BLaER1 treated with 17β-estradiol and CSF1 and Interleukin-3, amounts not matched to agents 10 nM and 100 nM (cell line): ENCODE results near the gene NFIX.

Experiments
- H3K27ac ChIP-seq, 11 experiments: shearing (Covaris generic); formaldehyde crosslinking; 2 replicates each; pipeline ENCODE4 v1.8.1; 2022
- H3K27me3 ChIP-seq, 11 experiments: shearing (Covaris generic); formaldehyde crosslinking; 2 replicates each; pipeline ENCODE4 v1.8.1; 2022
- H3K36me3 ChIP-seq, 11 experiments: shearing (Covaris generic); formaldehyde crosslinking; 2 replicates each; pipeline ENCODE4 v1.8.1; 2022
- H3K4me1 ChIP-seq, 10 experiments: shearing (Covaris generic); formaldehyde crosslinking; 2 replicates each; pipeline ENCODE4 v1.8.1; 2022
- H3K4me2 ChIP-seq, 11 experiments: shearing (Covaris generic); formaldehyde crosslinking; 2 replicates each; pipeline ENCODE4 v1.8.1; 2022
- H3K4me3 ChIP-seq, 10 experiments: shearing (Covaris generic); formaldehyde crosslinking; 2 replicates each; pipeline ENCODE4 v1.8.1; 2022
- H3K9ac ChIP-seq, 11 experiments: shearing (Covaris generic); formaldehyde crosslinking; 2 replicates each; pipeline ENCODE4 v1.8.1; 2022
- H3K9me3 ChIP-seq, 11 experiments: shearing (Covaris generic); formaldehyde crosslinking; replicated peaks in 1 of 11; 2 replicates each; pipeline ENCODE4 v1.8.1; 2022
- H4K20me1 ChIP-seq, 11 experiments: shearing (Covaris generic); formaldehyde crosslinking; 2 replicates each; pipeline ENCODE4 v1.8.1; 2022
- Cebpa-rat ChIP-seq, 11 experiments: shearing (Covaris generic); IDR thresholded peaks; 2 replicates each; pipeline ENCODE4 v1.8.1; 2022

Gene NFIX

GRCh38 chr19:13010992-13011652 is 15.8 kb downstream of the NFIX start:
- Histone ChIP-seq H3K4me3 (no peak overlapping the region), H3K27ac (no peak overlapping the region), H3K4me2 (peak overlapping the region in 8 of 11 experiments; percentile 55 to 93 (median 82); a peak in 14 of 22 replicates), H3K9ac (no peak overlapping the region), H3K9me3 (no peaks in the 10 kb centered on the region), H3K4me1 (peaks cover 44 to 80% (median 77%) of the 10 kb centered on the region in 10 experiments), H3K27me3 (peaks cover 80 to 85% (median 83%) of the 10 kb centered on the region in 11 experiments), H4K20me1 (peaks cover 3 to 99% (median 93%) of the 10 kb centered on the region in 11 experiments; a peak in 21 of 22 replicates), H3K36me3 (peaks cover 0 to 5% (median 0%) of the 10 kb centered on the region in 11 experiments; a peak in 2 of 22 replicates)
- TF ChIP-seq Cebpa-rat (IDR thresholded peaks at IDR 0.05) = no peak

DNA sequence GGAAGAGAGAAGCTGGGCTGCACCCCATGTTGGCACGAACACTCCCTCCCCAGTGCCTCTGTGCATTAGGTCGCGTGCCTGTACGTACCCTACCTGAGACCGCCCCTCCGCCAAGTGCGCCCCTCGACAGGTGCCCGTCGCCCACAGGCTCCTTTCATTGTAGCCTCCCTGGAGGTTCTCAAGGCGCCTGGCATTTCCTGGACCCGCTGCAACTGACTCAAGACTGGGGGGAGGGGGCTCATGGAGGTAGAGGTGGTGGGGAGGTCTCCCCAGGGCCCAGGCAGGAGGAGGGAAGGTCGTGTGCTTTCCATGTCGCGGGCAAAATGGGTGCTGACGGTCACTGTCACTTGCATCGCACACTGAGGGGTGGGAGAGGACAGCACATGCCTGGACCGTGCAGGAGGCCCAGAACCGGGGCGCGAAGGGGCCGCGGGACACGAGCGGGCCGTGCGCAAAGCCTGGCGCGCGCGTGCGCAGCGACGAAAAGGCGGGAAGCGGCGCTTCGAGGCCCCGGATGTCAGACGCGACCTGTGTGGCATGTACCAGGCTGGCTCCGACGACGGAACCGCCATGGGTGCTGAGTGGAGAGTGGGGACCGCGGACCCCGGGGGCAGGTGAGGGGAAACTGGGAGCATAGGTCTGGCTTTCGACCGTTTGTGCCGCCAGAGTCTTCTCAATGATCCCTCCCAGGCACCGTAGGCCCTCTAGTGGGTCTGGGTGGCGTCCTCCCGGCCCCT is 16.5 kb downstream of the NFIX start:
- Histone ChIP-seq H4K20me1 (peaks cover 3 to 99% (median 93%) of the 10 kb centered on the region in 11 experiments; a peak in 21 of 22 replicates), H3K4me3 (no peak overlapping the region; a peak in 2 of 20 replicates), H3K9me3 (no peaks in the 10 kb centered on the region), H3K27me3 (peaks cover 87 to 92% (median 90%) of the 10 kb centered on the region in 11 experiments), H3K4me2 (peak overlapping the region in 9 of 11 experiments; percentile 77 to 98 (median 91); a peak in 17 of 22 replicates), H3K9ac (peak overlapping the region in 2 of 11 experiments; percentile 75 to 80; a peak in 4 of 22 replicates), H3K27ac (0 out of 22 replicates have a peak overlapping the region, but pooled peaks of 1 of the 11 experiments have one; percentile 74), H3K36me3 (peaks cover 0 to 5% (median 0%) of the 10 kb centered on the region in 11 experiments; a peak in 2 of 22 replicates), H3K4me1 (peaks cover 51 to 80% (median 77%) of the 10 kb centered on the region in 10 experiments)
- TF ChIP-seq Cebpa-rat (IDR thresholded peaks at IDR 0.05) = no peak

- Histone ChIP-seq H3K4me2 (peak overlapping the region; percentile 77 to 99 (median 91)), H3K4me1 (peaks cover 56 to 81% (median 80%) of the 10 kb centered on the region in 10 experiments), H3K9ac (peak overlapping the region in 8 of 11 experiments; percentile 61 to 80 (median 72); a peak in 15 of 22 replicates), H3K27ac (peak overlapping the region in 7 of 11 experiments; percentile 63 to 75 (median 67); a peak in 13 of 22 replicates), H3K27me3 (peaks cover 92 to 97% (median 95%) of the 10 kb centered on the region in 11 experiments), H3K4me3 (peak overlapping the region; percentile 45 to 66 (median 54); a peak in 19 of 20 replicates), H3K36me3 (peaks cover 0 to 5% (median 0%) of the 10 kb centered on the region in 11 experiments; a peak in 2 of 22 replicates), H4K20me1 (peaks cover 3 to 99% (median 97%) of the 10 kb centered on the region in 11 experiments; a peak in 21 of 22 replicates), H3K9me3 (no peaks in the 10 kb centered on the region)
- TF ChIP-seq Cebpa-rat (IDR thresholded peaks at IDR 0.05) = no peak
Observed at GRCh38 chr19:13012390-13012689, 17.1 kb downstream of the NFIX start.

DNA sequence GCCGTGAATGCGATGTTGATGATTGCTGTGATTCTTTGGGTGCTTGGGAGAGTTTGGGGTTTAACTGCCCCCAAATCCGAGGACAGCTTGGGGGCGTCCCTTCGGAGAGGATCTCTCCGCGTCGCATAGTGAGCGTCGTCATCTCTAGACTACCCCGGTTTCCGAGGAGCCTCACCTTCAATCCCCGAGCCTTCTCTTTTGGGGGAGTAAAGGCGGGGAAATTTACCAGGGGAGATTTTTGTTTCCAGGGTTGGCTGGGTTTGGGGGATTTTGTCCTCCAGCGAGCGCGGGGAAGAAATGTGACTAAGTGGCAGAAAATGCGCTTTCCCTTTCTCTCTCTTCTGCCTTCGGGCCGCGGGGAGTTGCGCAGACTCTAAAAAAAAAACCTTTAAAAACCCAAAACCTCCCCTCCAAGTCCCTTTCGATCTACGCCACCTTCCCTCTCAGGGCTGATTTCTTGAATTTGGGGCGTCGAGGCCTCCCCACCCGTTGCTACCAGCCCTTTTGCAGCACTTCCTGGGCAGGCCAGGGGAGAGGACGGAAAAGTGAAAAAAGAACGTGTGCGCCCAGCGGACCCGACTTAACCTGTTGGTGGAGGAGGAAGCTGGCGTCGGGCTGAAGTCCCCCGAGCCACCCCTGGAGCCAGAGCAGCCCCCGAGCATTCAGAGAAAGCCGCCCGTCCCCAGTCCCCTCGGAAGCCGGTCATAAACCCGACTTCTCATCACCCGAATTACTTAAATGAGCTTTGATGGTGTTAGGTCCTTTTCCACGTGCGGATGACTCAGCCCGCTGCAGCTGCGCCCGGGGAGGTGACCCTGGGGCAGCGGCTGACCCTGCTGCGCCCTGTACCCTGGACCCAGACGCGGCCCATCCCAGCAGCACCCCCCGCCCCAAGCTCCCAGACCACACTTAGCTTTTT is 17.7 kb downstream of the NFIX start:
- peak overlapping the region; percentile 77 to 99 (median 91) for H3K4me2 ChIP-seq
- H3K4me3 ChIP-seq = peak overlapping the region; percentile 45 to 66 (median 54)
- H3K4me1 ChIP-seq = peaks cover 60 to 87% (median 86%) of the 10 kb centered on the region in 10 experiments
- peaks cover 0 to 5% (median 0%) of the 10 kb centered on the region in 11 experiments; a peak in 2 of 22 replicates for H3K36me3 ChIP-seq
- TF ChIP-seq Cebpa-rat (IDR thresholded peaks at IDR 0.05) = no peak
- H3K9me3 ChIP-seq = no peaks in the 10 kb centered on the region
- peaks cover 98 to 100% (median 100%) of the 10 kb centered on the region in 11 experiments for H3K27me3 ChIP-seq
- peak overlapping the region; percentile 54 to 80 (median 68); a peak in 21 of 22 replicates for H3K9ac ChIP-seq
- H3K27ac ChIP-seq = peak overlapping the region in 9 of 11 experiments; percentile 33 to 75 (median 64); a peak in 18 of 22 replicates
- peaks cover 3 to 100% (median 99%) of the 10 kb centered on the region in 11 experiments; a peak in 21 of 22 replicates for H4K20me1 ChIP-seq

GRCh38 chr19:13013649-13014048 is 18.4 kb downstream of the NFIX start:
- peaks cover 0 to 4% (median 0%) of the 10 kb centered on the region in 11 experiments; a peak in 2 of 22 replicates for H3K36me3 ChIP-seq
- peaks cover 95 to 100% (median 98%) of the 10 kb centered on the region in 11 experiments for H3K27me3 ChIP-seq
- H3K4me2 ChIP-seq = peak overlapping the region; percentile 77 to 99 (median 91)
- TF ChIP-seq Cebpa-rat (IDR thresholded peaks at IDR 0.05) = no peak
- H3K27ac ChIP-seq = peak overlapping the region in 9 of 11 experiments; percentile 33 to 75 (median 64); a peak in 18 of 22 replicates
- no peaks in the 10 kb centered on the region for H3K9me3 ChIP-seq
- peak overlapping the region; percentile 54 to 80 (median 68); a peak in 21 of 22 replicates for H3K9ac ChIP-seq
- peaks cover 3 to 99% (median 93%) of the 10 kb centered on the region in 11 experiments; a peak in 21 of 22 replicates for H4K20me1 ChIP-seq
- H3K4me1 ChIP-seq = peaks cover 60 to 93% (median 88%) of the 10 kb centered on the region in 10 experiments
- H3K4me3 ChIP-seq = peak overlapping the region; percentile 45 to 66 (median 54)

DNA sequence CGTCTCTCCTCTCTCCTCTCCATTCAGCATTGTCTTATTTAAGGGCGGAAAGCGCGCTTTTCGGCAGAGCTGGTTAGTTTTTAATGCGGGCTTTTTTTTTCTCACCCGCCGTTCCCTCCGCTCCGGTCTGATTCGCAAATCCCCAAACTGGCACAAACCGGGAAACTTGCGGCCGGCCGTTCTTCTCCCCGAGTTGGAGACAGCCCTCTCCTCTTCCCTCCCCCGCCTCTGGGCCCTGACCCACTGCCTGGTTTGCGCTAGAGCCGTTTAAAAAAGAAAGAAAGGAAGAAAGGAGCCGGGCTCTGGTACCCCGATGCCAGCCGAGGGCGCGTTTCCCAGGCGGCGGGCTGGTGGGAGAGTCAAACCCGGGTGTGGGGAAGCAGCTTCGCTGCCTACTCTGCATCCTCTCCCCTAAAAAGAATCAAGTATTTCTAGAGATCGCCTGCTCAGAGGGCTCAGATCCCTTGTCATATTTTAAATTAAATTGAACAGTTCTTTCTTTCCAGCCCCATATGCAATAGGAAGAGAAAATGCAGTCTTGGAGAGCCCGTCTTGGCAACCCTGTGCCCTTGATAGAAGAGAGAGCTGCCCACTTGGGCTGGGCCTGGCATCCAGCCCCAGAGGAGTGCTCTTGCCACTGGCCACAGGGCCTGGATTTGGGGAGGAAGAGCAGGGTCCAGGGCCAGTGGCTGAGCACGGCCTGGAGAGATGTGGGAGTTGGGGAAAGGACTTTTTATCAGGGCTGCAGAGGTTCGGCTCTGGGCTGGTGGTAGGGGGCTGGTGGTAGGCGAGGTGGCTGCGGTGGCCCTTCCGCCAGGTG is 19.0 kb downstream of the NFIX start:
- Histone ChIP-seq H3K4me1 (peaks cover 60 to 99% (median 91%) of the 10 kb centered on the region in 10 experiments), H3K4me3 (peak overlapping the region; percentile 45 to 66 (median 54)), H4K20me1 (peaks cover 3 to 98% (median 87%) of the 10 kb centered on the region in 11 experiments; a peak in 21 of 22 replicates), H3K27ac (peak overlapping the region in 8 of 11 experiments; percentile 54 to 75 (median 66); a peak in 15 of 22 replicates), H3K9me3 (no peaks in the 10 kb centered on the region), H3K27me3 (peaks cover 90 to 100% (median 98%) of the 10 kb centered on the region in 11 experiments), H3K36me3 (no peaks in the 10 kb centered on the region), H3K4me2 (peak overlapping the region; percentile 77 to 99 (median 91)), H3K9ac (peak overlapping the region; percentile 54 to 80 (median 68))
- TF ChIP-seq Cebpa-rat (IDR thresholded peaks at IDR 0.05) = no peak

DNA sequence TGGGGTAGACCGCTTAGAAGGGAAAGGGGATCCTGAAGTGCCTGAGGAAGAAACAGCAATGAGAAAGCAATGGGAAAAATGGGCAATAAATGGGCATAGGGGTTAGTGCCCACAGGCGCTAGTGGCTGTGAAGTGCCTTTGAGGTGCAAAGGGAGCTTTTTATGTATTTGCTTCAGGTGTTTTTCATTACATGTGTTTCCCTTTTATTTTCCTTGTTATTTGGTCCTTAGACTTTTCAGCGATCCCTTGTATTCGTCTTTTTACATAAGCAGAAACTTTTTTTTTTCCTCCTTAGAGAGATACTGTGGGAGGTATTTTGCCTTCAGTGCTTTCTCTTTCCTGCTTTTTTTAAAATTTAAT is 19.6 kb downstream of the NFIX start:
- Histone ChIP-seq H3K9me3 (no peaks in the 10 kb centered on the region), H3K4me2 (peak overlapping the region; percentile 77 to 99 (median 91)), H3K36me3 (no peaks in the 10 kb centered on the region), H3K27me3 (peaks cover 89 to 100% (median 98%) of the 10 kb centered on the region in 11 experiments), H3K27ac (peak overlapping the region in 7 of 11 experiments; percentile 63 to 75 (median 67); a peak in 12 of 22 replicates), H3K4me1 (peaks cover 54 to 99% (median 91%) of the 10 kb centered on the region in 10 experiments), H3K4me3 (peak overlapping the region in 9 of 10 experiments; percentile 45 to 66 (median 55); a peak in 12 of 20 replicates), H4K20me1 (peaks cover 3 to 98% (median 81%) of the 10 kb centered on the region in 11 experiments; a peak in 21 of 22 replicates), H3K9ac (peak overlapping the region in 9 of 11 experiments; percentile 54 to 80 (median 68); a peak in 15 of 22 replicates)
- TF ChIP-seq Cebpa-rat (IDR thresholded peaks at IDR 0.05) = no peak
